HuH-7 (cell line): ENCODE data around the gene SLC9A4.
A peak's percentile ranks its signal among the peaks of the same experiment; 100 is the strongest.

Experiments
- DNase-seq: peaks from one replicate; pipeline ENCODE4 v3.0.0; 2011; ENCODE audit warnings: low spot score

The SLC9A4 gene

GRCh38 chr2:102473020-102473419, at the start of gene SLC9A4:
SLC9A4 (plus strand) TSS chr2:102473226; CDS start chr2:102473760, 534 bp downstream.
- DNase-seq = peak; percentile 30

GRCh38 chr2:102423368-102423767, 49.7 kb upstream of the SLC9A4 start:
- no peak for DNase-seq

GRCh38 chr2:102424754-102425153, 48.3 kb upstream of the SLC9A4 start:
- DNase-seq = no peak

GRCh38 chr2:102425441-102426132, 47.4 kb upstream of the SLC9A4 start:
- DNase-seq = no peak

GRCh38 chr2:102427249-102427648, 45.8 kb upstream of the SLC9A4 start:
- DNase-seq = no peak

- DNase-seq = no peak
Measured at GRCh38 chr2:102428573-102428972, 44.5 kb upstream of the SLC9A4 start.

- no peak for DNase-seq
Measured at GRCh38 chr2:102432386-102432785, 40.6 kb upstream of the SLC9A4 start.

GRCh38 chr2:102433973-102434654, 38.9 kb upstream of the SLC9A4 start:
- no peak for DNase-seq

GRCh38 chr2:102434655-102435381, 38.2 kb upstream of the SLC9A4 start:
- DNase-seq = no peak

GRCh38 chr2:102435741-102436140, 37.3 kb upstream of the SLC9A4 start:
- no peak for DNase-seq

- no peak for DNase-seq
Measured at GRCh38 chr2:102436323-102436722, 36.7 kb upstream of the SLC9A4 start.

- no peak for DNase-seq
Measured at GRCh38 chr2:102437122-102437521, 35.9 kb upstream of the SLC9A4 start.

GRCh38 chr2:102438111-102438510, 34.9 kb upstream of the SLC9A4 start:
- no peak for DNase-seq

- DNase-seq = no peak
Measured at GRCh38 chr2:102438578-102438977, 34.4 kb upstream of the SLC9A4 start.

- DNase-seq = no peak
Measured at GRCh38 chr2:102439065-102439695, 33.8 kb upstream of the SLC9A4 start.

- peak; percentile 26 for DNase-seq
Measured at GRCh38 chr2:102442967-102443828, 29.8 kb upstream of the SLC9A4 start.

- no peak for DNase-seq
Measured at GRCh38 chr2:102444233-102444632, 28.8 kb upstream of the SLC9A4 start.

- DNase-seq = no peak
Measured at GRCh38 chr2:102446936-102447335, 26.1 kb upstream of the SLC9A4 start.

GRCh38 chr2:102449370-102449974, 23.6 kb upstream of the SLC9A4 start:
- peak; percentile 11 for DNase-seq

- no peak for DNase-seq
Measured at GRCh38 chr2:102451968-102452367, 21.1 kb upstream of the SLC9A4 start.

- no peak for DNase-seq
Measured at GRCh38 chr2:102453501-102453900, 19.5 kb upstream of the SLC9A4 start.
